GM12874 (cell line): Measurements from ENCODE around the gene PLEKHG3.

Experiments used
- CTCF ChIP-seq: IDR thresholded peaks from 2 replicates; pipeline ENCODE4 v1.5.1; 2011; ENCODE audit warnings: low read depth, mild to moderate bottlenecking, control low read depth, low read length, moderate library complexity; ENCODE audit not compliant: insufficient read depth

Gene PLEKHG3

GRCh38 chr14:64698903-64699302, 5.3 kb upstream of the PLEKHG3 start:
- TF ChIP-seq CTCF, result no peak

GRCh38 chr14:64700290-64700689, 3.9 kb upstream of the PLEKHG3 start:
- no peak for TF ChIP-seq CTCF

GRCh38 chr14:64700894-64701293, 3.3 kb upstream of the PLEKHG3 start:
- no peak for TF ChIP-seq CTCF

GRCh38 chr14:64701660-64702059, 2.6 kb upstream of the PLEKHG3 start:
- TF ChIP-seq CTCF, result no peak

GRCh38 chr14:64702493-64703394, 1.5 kb upstream of the PLEKHG3 start:
- TF ChIP-seq CTCF, result no peak

GRCh38 chr14:64703395-64704142, 655 bp upstream of the PLEKHG3 start:
- TF ChIP-seq CTCF, result no peak

GRCh38 chr14:64704743-64705380, 638 bp downstream of the PLEKHG3 start:
- TF ChIP-seq CTCF, result no peak
